ENCODE results near the gene ALDH1L1. TPM values are rescaled to one million over a fixed set of nuclear protein-coding genes. Genes with fewer than 3 reads are reported as not detected.

Gene ALDH1L1
- total RNA-seq, 2 experiments from 2014 or later, result not detected

DNA sequence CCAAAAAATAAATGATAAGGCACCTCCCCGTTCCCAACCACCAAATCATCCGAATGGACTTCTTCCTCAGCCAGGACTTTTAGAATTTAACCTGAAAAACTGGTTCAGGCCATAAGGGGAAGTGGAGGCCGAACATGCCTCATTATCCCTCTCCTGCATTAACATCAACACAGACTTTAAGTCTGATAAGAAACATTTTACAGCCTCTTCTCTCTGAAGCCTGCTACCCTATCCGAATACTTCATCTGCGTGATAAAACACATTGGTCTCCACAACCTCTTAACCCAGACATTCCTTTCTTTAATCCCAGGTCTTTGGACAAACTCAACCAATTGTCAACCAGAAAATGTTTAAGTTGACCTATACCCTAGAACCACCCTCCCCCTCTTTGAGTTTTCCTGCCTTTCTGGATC is 95.6 kb downstream of the ALDH1L1 start:
- ChIA-PET POLR2A (interaction anchor here (0.9 kb wide), 1 partner anchor 392 kb away, joined by 3 read pairs; no protein-coding TSS in a partner anchor), CTCF (no interaction called here)
- no peak for ATAC-seq
- peak overlapping the region; percentile 39 for H3K27ac Mint-ChIP-seq
- peaks cover 21% of the 10 kb centered on the region for H3K4me1 Mint-ChIP-seq (ENCODE audit: low read depth)
- peak overlapping the region; percentile 84 for H3K4me3 Mint-ChIP-seq
- intact Hi-C loops (cut with micrococcal nuclease), result no loop called here
- H3K27me3 Mint-ChIP-seq, result no peaks in the 10 kb centered on the region
- no peak for DNase-seq
- peaks cover 9% of the 10 kb centered on the region for H3K36me3 Mint-ChIP-seq (ENCODE audit: low read depth)
- TF ChIP-seq, protein P1, sequence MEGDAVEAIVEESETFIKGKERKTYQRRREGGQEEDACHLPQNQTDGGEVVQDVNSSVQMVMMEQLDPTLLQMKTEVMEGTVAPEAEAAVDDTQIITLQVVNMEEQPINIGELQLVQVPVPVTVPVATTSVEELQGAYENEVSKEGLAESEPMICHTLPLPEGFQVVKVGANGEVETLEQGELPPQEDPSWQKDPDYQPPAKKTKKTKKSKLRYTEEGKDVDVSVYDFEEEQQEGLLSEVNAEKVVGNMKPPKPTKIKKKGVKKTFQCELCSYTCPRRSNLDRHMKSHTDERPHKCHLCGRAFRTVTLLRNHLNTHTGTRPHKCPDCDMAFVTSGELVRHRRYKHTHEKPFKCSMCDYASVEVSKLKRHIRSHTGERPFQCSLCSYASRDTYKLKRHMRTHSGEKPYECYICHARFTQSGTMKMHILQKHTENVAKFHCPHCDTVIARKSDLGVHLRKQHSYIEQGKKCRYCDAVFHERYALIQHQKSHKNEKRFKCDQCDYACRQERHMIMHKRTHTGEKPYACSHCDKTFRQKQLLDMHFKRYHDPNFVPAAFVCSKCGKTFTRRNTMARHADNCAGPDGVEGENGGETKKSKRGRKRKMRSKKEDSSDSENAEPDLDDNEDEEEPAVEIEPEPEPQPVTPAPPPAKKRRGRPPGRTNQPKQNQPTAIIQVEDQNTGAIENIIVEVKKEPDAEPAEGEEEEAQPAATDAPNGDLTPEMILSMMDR (IDR thresholded peaks at IDR 0.05), result no peak
- H3K9me3 Mint-ChIP-seq, result peaks cover 2% of the 10 kb centered on the region

DNA sequence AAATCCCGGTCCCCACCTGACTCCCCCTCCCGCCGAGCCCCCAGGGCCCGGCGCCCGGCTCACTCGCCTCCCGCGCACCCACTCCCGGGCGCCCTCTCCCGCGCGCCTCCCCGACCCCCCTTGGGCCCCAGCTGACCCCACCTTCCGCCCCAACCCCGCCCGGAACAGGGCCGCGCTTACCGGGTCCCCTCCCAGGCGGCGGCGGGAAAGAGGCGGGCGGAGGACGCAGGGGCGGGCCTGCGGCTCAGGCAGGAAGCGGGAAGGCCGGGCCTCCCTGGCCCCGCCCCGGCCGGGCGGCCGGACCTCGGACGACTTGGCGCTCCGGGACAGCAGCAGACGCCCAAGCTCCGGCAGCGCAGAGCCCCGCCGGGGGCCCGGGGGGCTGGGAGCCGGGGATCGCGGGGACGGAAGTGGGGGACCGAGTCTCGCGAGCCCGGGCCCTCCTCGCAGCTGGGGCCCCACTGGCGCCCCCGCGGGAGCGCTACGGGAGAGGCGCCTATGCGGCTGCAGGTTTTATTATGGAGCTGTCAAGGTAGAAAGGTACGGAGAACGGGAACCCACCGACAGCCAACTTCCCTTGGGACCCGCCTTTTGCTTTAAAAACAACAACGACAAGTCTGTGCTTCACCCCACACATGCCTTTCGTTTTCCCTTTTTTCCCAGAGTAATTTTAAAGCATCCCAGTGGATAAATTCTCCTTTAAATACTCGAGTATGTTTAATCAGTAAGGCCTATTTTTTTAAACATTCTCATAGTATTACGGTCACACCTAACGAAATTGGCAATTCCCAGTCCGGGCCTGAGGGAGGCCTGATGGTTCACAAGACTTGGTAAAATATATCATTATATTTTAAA is 96.2 kb downstream of the ALDH1L1 start, which contains the start of gene SLC41A3:
SLC41A3 (minus strand) TSS at position 212 of the 855 bp plus-strand sequence. CDS start 15,905 bp downstream, outside the sequence.
- peak; percentile 89 for DNase-seq
- H3K36me3 Mint-ChIP-seq (ENCODE audit: low read depth), result peaks cover 9% of the 10 kb centered on the region
- TF ChIP-seq, protein P1 (IDR thresholded peaks at IDR 0.05), result peak; percentile 49
- peak; percentile 91 for ATAC-seq
- ChIA-PET POLR2A (interaction anchor here (0.9 kb wide), 1 partner anchor 392 kb away, joined by 3 read pairs; no protein-coding TSS in a partner anchor), CTCF (no interaction called here)
- H3K9me3 Mint-ChIP-seq, result peaks cover 2% of the 10 kb centered on the region
- peak within 1 kb of the TSS; percentile 84 for H3K4me3 Mint-ChIP-seq
- no peaks in the 10 kb centered on the region for H3K27me3 Mint-ChIP-seq
- peaks cover 21% of the 10 kb centered on the region for H3K4me1 Mint-ChIP-seq (ENCODE audit: low read depth)
- intact Hi-C loops (cut with micrococcal nuclease), result no loop called here
- H3K27ac Mint-ChIP-seq, result peak within 1 kb of the TSS; percentile 94

DNA sequence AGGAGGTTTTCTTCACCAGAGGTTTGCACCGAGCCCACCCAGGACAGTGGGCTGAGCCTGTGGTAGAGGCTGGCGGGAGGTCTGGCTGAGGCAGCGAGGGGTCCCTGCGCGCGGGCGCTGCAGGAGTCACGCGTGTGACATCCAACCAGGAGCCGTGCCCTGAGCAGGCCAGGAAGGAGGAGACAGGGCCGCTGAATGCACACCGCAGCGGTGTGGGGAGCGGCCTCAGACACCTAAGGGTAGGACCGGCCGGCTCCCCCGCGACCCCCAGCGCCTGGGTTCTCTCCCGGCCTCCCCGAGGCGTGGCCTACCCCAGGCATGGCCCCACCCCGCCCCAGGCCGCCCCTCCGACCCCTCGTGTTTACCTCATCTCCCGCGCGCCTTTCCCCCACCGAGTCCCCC is 96.9 kb downstream of the ALDH1L1 start:
- peak; percentile 63 for ATAC-seq
- ChIA-PET POLR2A (no interaction called here), CTCF (no interaction called here)
- H3K27me3 Mint-ChIP-seq, result no peaks in the 10 kb centered on the region
- TF ChIP-seq, protein P1 (IDR thresholded peaks at IDR 0.05), result no peak
- intact Hi-C loops (cut with micrococcal nuclease), result no loop called here
- peaks cover 21% of the 10 kb centered on the region for H3K4me1 Mint-ChIP-seq (ENCODE audit: low read depth)
- H3K9me3 Mint-ChIP-seq, result peaks cover 2% of the 10 kb centered on the region
- peak overlapping the region; percentile 94 for H3K27ac Mint-ChIP-seq
- H3K36me3 Mint-ChIP-seq (ENCODE audit: low read depth), result peaks cover 9% of the 10 kb centered on the region
- H3K4me3 Mint-ChIP-seq, result peak overlapping the region; percentile 84
- DNase-seq, result peak; percentile 68

DNA sequence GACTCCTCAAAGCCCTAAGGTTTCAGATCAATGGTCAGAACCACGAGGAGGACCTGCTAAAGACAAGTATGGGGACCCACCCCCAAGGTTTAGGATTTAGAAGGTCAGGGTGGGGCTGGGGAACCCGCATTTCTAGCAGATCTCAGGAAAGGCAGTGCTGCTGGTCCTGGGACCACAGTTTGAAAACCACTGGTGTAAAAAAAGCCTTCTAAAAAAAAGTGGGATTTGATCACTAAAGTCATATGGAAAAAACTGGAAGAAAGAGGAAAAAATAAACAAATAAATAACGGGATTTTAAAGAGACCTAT is 97.3 kb downstream of the ALDH1L1 start:
- H3K4me1 Mint-ChIP-seq (ENCODE audit: low read depth), result peaks cover 21% of the 10 kb centered on the region
- intact Hi-C loops (cut with micrococcal nuclease), result no loop called here
- ATAC-seq, result no peak
- H3K27ac Mint-ChIP-seq, result peak overlapping the region; percentile 94
- peak overlapping the region; percentile 84 for H3K4me3 Mint-ChIP-seq
- ChIA-PET CTCF (no interaction called here), POLR2A (no interaction called here)
- no peak for DNase-seq
- H3K9me3 Mint-ChIP-seq, result peaks cover 2% of the 10 kb centered on the region
- TF ChIP-seq, protein P1 (IDR thresholded peaks at IDR 0.05), result no peak
- peaks cover 9% of the 10 kb centered on the region for H3K36me3 Mint-ChIP-seq (ENCODE audit: low read depth)
- no peaks in the 10 kb centered on the region for H3K27me3 Mint-ChIP-seq
